CD8-positive, alpha-beta memory T cell (primary cell): Measurements from ENCODE around the gene CCDC50. TPM values are rescaled to one million over a fixed set of nuclear protein-coding genes. Genes with fewer than 3 reads are reported as not detected.

Experiments used
- CTCF ChIA-PET: fragments of 350-600 bp; sonication (Branson Sonifier 250); formaldehyde crosslinking; loops from one replicate; lab custom pipeline; 2021; ENCODE audit warnings: antibody characterized with exemption; lab: Charles Lee
- POLR2A ChIA-PET: fragments of 350-600 bp; sonication (Branson Sonifier 250); formaldehyde crosslinking; loops from one replicate; lab custom pipeline; 2021; ENCODE audit warnings: antibody characterized with exemption; lab: Charles Lee
- DNase-seq, 5 donors: peaks; one replicate each; pipeline versions ENCODE4 v3.0.0 to v3.0.0-alpha.2; 2020 to 2022; ENCODE audit warnings: mixed read lengths in 1 of 5
- H3K27ac ChIP-seq: one replicate; pipeline ENCODE4 v1.7.0; 2013; ENCODE audit warnings: low read depth, mild to moderate bottlenecking, low read length, moderate library complexity
- H3K27me3 ChIP-seq: 2 replicates; pipeline ENCODE4 v1.7.0; 2013; ENCODE audit warnings: low read length, mild to moderate bottlenecking; ENCODE audit not compliant: insufficient read depth, poor library complexity, severe bottlenecking
- H3K36me3 ChIP-seq: 2 replicates; pipeline ENCODE4 v1.7.0; 2013; ENCODE audit warnings: mild to moderate bottlenecking, low read length, moderate library complexity; ENCODE audit not compliant: insufficient read depth
- H3K4me1 ChIP-seq: 2 replicates; pipeline ENCODE4 v1.7.0; 2013; ENCODE audit warnings: mild to moderate bottlenecking, low read length, moderate library complexity; ENCODE audit not compliant: insufficient read depth
- H3K4me3 ChIP-seq: 2 replicates; pipeline ENCODE4 v1.7.0; 2013; ENCODE audit warnings: mild to moderate bottlenecking, low read length
- H3K9me3 ChIP-seq: 2 replicates; pipeline ENCODE4 v1.7.0; 2013; ENCODE audit warnings: mild to moderate bottlenecking, low read length
- H3K27ac Mint-ChIP-seq, 8 donors: one replicate each; pipeline ENCODE4 v1.8.0; 2020 to 2021; ENCODE audit warnings: mixed read lengths in 8 of 8, mild to moderate bottlenecking in 6 of 8, inconsistent platforms in 3 of 8, moderate library complexity in 3 of 8
- H3K27me3 Mint-ChIP-seq, 2 donors: one replicate each; pipeline ENCODE4 v1.8.0; 2020 to 2021; ENCODE audit warnings: mixed read lengths in 2 of 2, mild to moderate bottlenecking in 1 of 2, moderate library complexity in 1 of 2
- H3K36me3 Mint-ChIP-seq, 3 donors: one replicate each; pipeline ENCODE4 v1.8.0; 2020 to 2021; ENCODE audit warnings: mixed read lengths in 3 of 3, inconsistent platforms in 1 of 3, mild to moderate bottlenecking in 1 of 3
- H3K4me1 Mint-ChIP-seq, 3 donors: one replicate each; pipeline ENCODE4 v1.8.0; 2020 to 2021; ENCODE audit warnings: mixed read lengths in 3 of 3, inconsistent platforms in 1 of 3, mild to moderate bottlenecking in 1 of 3
- H3K4me3 Mint-ChIP-seq, 7 donors: one replicate each; pipeline ENCODE4 v1.8.0; 2020 to 2021; ENCODE audit warnings: mixed read lengths in 7 of 7, mild to moderate bottlenecking in 6 of 7, moderate library complexity in 4 of 7, inconsistent platforms in 2 of 7
- H3K9me3 Mint-ChIP-seq, 5 donors: one replicate each; pipeline ENCODE4 v1.8.0; 2020 to 2022; ENCODE audit warnings: mixed read lengths in 5 of 5, mild to moderate bottlenecking in 3 of 5, moderate library complexity in 2 of 5, inconsistent platforms in 1 of 5
- polyA plus RNA-seq: library from polyadenylated mRNA; unstranded; fragments of 300-500 nt; fragmentation: Illumina TruSeq; gene quantifications from one replicate; pipeline ENCODE4 v1.2.3, GENCODE V29; 2021
- total RNA-seq, 2 experiments: library from RNA; stranded (reverse); gene quantifications; one replicate each; pipeline ENCODE4 v1.2.3, GENCODE V29; 2021

Gene CCDC50
- total and polyA plus RNA-seq, 3 experiments from 2014 or later, result 7.9 to 13.0 (median 11.9) TPM

- ChIA-PET POLR2A (no interaction called here), CTCF (no interaction called here)
- Mint-ChIP-seq H3K36me3 (no peaks in the 10 kb centered on the region), H3K27ac (no peak overlapping the region), H3K4me1 (no peaks in the 10 kb centered on the region), H3K27me3 (no peaks in the 10 kb centered on the region), H3K4me3 (no peak overlapping the region), H3K9me3 (peaks cover 0 to 11% (median 7%) of the 10 kb centered on the region in 5 donors)
- Histone ChIP-seq H3K4me3 (no peak overlapping the region), H3K27ac (no peak overlapping the region), H3K27me3 (no peaks in the 10 kb centered on the region), H3K4me1 (no peaks in the 10 kb centered on the region), H3K9me3 (no peaks in the 10 kb centered on the region), H3K36me3 (no peaks in the 10 kb centered on the region)
- no peak for DNase-seq
These were observed 85.1 kb downstream of the CCDC50 start for GRCh38 chr3:191414286-191414685.

- DNase-seq, result no peak
- Mint-ChIP-seq H3K4me1 (no peaks in the 10 kb centered on the region), H3K4me3 (no peak overlapping the region), H3K27me3 (no peaks in the 10 kb centered on the region), H3K27ac (no peak overlapping the region), H3K36me3 (no peaks in the 10 kb centered on the region), H3K9me3 (peaks cover 0 to 7% (median 5%) of the 10 kb centered on the region in 5 donors)
- POLR2A ChIA-PET, result no interaction called here
- no peak overlapping the region for H3K27ac ChIP-seq
- no peaks in the 10 kb centered on the region for H3K36me3 ChIP-seq
- H3K27me3 ChIP-seq, result no peaks in the 10 kb centered on the region
- no peaks in the 10 kb centered on the region for H3K4me1 ChIP-seq
- H3K4me3 ChIP-seq, result no peak overlapping the region
- CTCF ChIA-PET, result no interaction called here
- H3K9me3 ChIP-seq, result no peaks in the 10 kb centered on the region
These were observed 85.5 kb downstream of the CCDC50 start for GRCh38 chr3:191414732-191415131.

DNA sequence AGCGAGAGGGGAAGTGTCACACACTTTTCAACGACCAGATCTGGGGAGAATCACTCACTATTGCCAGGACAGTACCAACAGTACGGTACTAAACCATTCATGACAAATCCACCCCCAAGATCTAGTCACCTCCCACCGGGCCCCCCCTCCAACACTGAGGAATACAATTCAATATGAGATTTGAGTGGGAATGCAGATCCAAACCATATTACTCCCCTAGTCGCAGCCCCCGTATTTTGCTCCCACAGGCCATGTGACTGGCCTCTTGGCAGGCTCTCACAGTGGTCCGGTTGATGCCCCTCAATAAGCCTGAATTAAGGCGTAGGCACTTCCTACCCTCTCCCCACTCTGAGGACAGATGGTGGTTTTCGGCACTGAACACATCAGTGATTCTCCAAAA, 86.4 kb downstream of the CCDC50 start:
- peaks cover 0 to 1% (median 0%) of the 10 kb centered on the region in 5 donors for H3K9me3 Mint-ChIP-seq
- no peaks in the 10 kb centered on the region for H3K36me3 Mint-ChIP-seq
- Histone ChIP-seq H3K36me3 (no peaks in the 10 kb centered on the region), H3K4me1 (no peaks in the 10 kb centered on the region), H3K27me3 (no peaks in the 10 kb centered on the region), H3K9me3 (no peaks in the 10 kb centered on the region), H3K27ac (no peak overlapping the region), H3K4me3 (no peak overlapping the region)
- H3K27me3 Mint-ChIP-seq, result no peaks in the 10 kb centered on the region
- POLR2A ChIA-PET, result no interaction called here
- H3K4me1 Mint-ChIP-seq, result no peaks in the 10 kb centered on the region
- H3K27ac Mint-ChIP-seq, result no peak overlapping the region
- no peak overlapping the region for H3K4me3 Mint-ChIP-seq
- CTCF ChIA-PET, result no interaction called here
- no peak for DNase-seq

- CTCF ChIA-PET, result no interaction called here
- peaks cover 0 to 2% (median 0%) of the 10 kb centered on the region in 5 donors for H3K9me3 Mint-ChIP-seq
- no peaks in the 10 kb centered on the region for H3K27me3 Mint-ChIP-seq
- no peaks in the 10 kb centered on the region for H3K9me3 ChIP-seq
- no peaks in the 10 kb centered on the region for H3K4me1 Mint-ChIP-seq
- no peaks in the 10 kb centered on the region for H3K36me3 ChIP-seq
- H3K27ac ChIP-seq, result no peak overlapping the region
- H3K36me3 Mint-ChIP-seq, result no peaks in the 10 kb centered on the region
- POLR2A ChIA-PET, result no interaction called here
- H3K27ac Mint-ChIP-seq, result no peak overlapping the region
- no peaks in the 10 kb centered on the region for H3K27me3 ChIP-seq
- H3K4me1 ChIP-seq, result no peaks in the 10 kb centered on the region
- no peak overlapping the region for H3K4me3 Mint-ChIP-seq
- no peak for DNase-seq
- H3K4me3 ChIP-seq, result no peak overlapping the region
These were observed 88.2 kb downstream of the CCDC50 start for GRCh38 chr3:191417457-191417729.

GRCh38 chr3:191420771-191421170, 91.6 kb downstream of the CCDC50 start:
- H3K4me1 ChIP-seq, result no peaks in the 10 kb centered on the region
- POLR2A ChIA-PET, result no interaction called here
- no peaks in the 10 kb centered on the region for H3K4me1 Mint-ChIP-seq
- no peaks in the 10 kb centered on the region for H3K9me3 ChIP-seq
- peaks cover 0 to 3% (median 0%) of the 10 kb centered on the region in 5 donors for H3K9me3 Mint-ChIP-seq
- no peaks in the 10 kb centered on the region for H3K36me3 ChIP-seq
- no peaks in the 10 kb centered on the region for H3K27me3 Mint-ChIP-seq
- CTCF ChIA-PET, result no interaction called here
- no peak overlapping the region for H3K4me3 ChIP-seq
- no peak overlapping the region for H3K4me3 Mint-ChIP-seq
- no peaks in the 10 kb centered on the region for H3K27me3 ChIP-seq
- no peak overlapping the region for H3K27ac ChIP-seq
- no peaks in the 10 kb centered on the region for H3K36me3 Mint-ChIP-seq
- H3K27ac Mint-ChIP-seq, result no peak overlapping the region
- no peak for DNase-seq

DNA sequence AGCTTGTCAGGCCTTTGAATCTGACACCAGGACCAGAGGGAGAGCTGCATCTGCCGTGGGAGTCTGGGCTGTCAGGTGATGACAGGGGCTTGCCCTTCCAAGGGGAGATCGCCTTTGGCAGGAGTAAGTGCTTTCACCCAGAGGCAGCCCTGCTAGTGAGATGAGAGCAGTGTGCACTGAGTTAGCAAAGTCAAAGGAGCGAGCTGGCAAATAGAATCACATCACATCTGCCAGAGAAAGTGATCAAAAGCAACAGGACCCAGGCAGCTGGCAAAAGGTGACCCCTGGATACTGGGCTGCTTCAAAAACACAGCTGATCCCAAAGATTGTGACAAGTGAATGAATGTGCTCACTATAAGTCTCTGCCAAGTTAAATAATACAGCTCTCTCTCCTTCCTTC, 95.7 kb downstream of the CCDC50 start:
- POLR2A ChIA-PET, result no interaction called here
- no peaks in the 10 kb centered on the region for H3K4me1 Mint-ChIP-seq

GRCh38 chr3:191425322-191425734, 96.1 kb downstream of the CCDC50 start:
- no peak overlapping the region for H3K4me3 Mint-ChIP-seq
- CTCF ChIA-PET, result no interaction called here
- POLR2A ChIA-PET, result no interaction called here

More for the DNA sequence above, 95.7 kb downstream of the CCDC50 start:
- no peak for DNase-seq
- Mint-ChIP-seq H3K27ac (no peak overlapping the region), H3K9me3 (peaks cover 0 to 3% (median 2%) of the 10 kb centered on the region in 5 donors), H3K36me3 (no peaks in the 10 kb centered on the region), H3K27me3 (no peaks in the 10 kb centered on the region), H3K4me3 (no peak overlapping the region)
- no peaks in the 10 kb centered on the region for H3K27me3 ChIP-seq
- no peaks in the 10 kb centered on the region for H3K9me3 ChIP-seq
- CTCF ChIA-PET, result no interaction called here
- no peak overlapping the region for H3K4me3 ChIP-seq
- H3K36me3 ChIP-seq, result no peaks in the 10 kb centered on the region
- H3K27ac ChIP-seq, result no peak overlapping the region
- H3K4me1 ChIP-seq, result no peaks in the 10 kb centered on the region

DNA sequence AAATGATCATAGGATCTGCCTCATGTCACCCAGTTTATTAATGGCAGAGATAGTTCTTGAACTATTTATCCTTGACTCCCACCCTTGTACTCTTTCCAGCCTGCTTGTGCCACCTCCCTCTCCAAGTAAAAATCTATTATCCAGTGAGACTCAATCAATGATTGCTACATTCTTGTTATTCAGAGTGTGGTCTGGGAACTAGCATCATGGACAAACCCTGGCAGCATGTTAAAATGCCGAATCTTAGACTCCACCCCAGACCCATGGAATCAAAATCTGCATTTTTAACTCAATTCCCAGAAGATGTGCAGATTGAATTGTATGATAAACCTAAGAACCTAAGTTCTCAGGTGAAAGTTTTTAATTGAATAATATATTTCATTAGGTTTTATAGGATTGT, 97.1 kb downstream of the CCDC50 start:
- Histone ChIP-seq H3K27ac (peak overlapping the region; percentile 15), H3K36me3 (no peaks in the 10 kb centered on the region), H3K9me3 (no peaks in the 10 kb centered on the region), H3K4me3 (no peak overlapping the region), H3K27me3 (no peaks in the 10 kb centered on the region), H3K4me1 (no peaks in the 10 kb centered on the region)
- H3K4me1 Mint-ChIP-seq, result no peaks in the 10 kb centered on the region
- ChIA-PET POLR2A (no interaction called here), CTCF (no interaction called here)
- H3K27me3 Mint-ChIP-seq, result no peaks in the 10 kb centered on the region
- no peak overlapping the region for H3K4me3 Mint-ChIP-seq
- no peak for DNase-seq
- H3K36me3 Mint-ChIP-seq, result no peaks in the 10 kb centered on the region
- peaks cover 3 to 7% (median 5%) of the 10 kb centered on the region in 5 donors for H3K9me3 Mint-ChIP-seq
- no peak overlapping the region for H3K27ac Mint-ChIP-seq

More at GRCh38 chr3:191425322-191425734, 96.1 kb downstream of the CCDC50 start:
- Histone ChIP-seq H3K27me3 (no peaks in the 10 kb centered on the region), H3K4me1 (no peaks in the 10 kb centered on the region), H3K9me3 (no peaks in the 10 kb centered on the region), H3K36me3 (no peaks in the 10 kb centered on the region), H3K4me3 (no peak overlapping the region), H3K27ac (peak overlapping the region; percentile 15)
- no peak for DNase-seq
- Mint-ChIP-seq H3K4me1 (no peaks in the 10 kb centered on the region), H3K9me3 (peaks cover 0 to 7% (median 3%) of the 10 kb centered on the region in 5 donors), H3K27ac (no peak overlapping the region), H3K27me3 (no peaks in the 10 kb centered on the region), H3K36me3 (no peaks in the 10 kb centered on the region)

DNA sequence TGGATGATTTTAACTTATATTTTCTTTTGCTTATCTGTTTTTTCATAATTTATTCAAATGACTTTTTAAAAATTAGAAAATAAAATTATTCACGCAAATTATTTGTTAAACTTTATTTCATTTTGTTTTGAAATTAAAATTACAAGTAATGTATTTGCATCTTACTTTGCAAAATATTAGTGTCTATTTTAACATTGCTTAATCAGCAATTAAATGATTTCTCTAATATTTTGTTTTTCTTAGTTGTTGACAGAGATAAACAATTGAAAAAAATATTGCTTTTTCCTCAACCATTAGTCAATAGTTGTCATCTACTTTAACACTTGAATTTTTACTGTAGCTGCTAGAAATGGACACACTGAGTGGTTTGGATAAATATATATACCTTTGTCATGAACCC, 99.0 kb downstream of the CCDC50 start:
- ChIA-PET POLR2A (no interaction called here), CTCF (no interaction called here)
- Mint-ChIP-seq H3K4me1 (no peaks in the 10 kb centered on the region), H3K9me3 (peaks cover 0 to 11% (median 6%) of the 10 kb centered on the region in 5 donors), H3K36me3 (no peaks in the 10 kb centered on the region), H3K4me3 (no peak overlapping the region), H3K27me3 (no peaks in the 10 kb centered on the region), H3K27ac (no peak overlapping the region)
- Histone ChIP-seq H3K27me3 (no peaks in the 10 kb centered on the region), H3K36me3 (no peaks in the 10 kb centered on the region), H3K4me1 (no peaks in the 10 kb centered on the region), H3K4me3 (no peak overlapping the region), H3K27ac (no peak overlapping the region), H3K9me3 (no peaks in the 10 kb centered on the region)
- DNase-seq, result no peak
